ENCODE results near the gene SLC5A1. TPM values are rescaled to one million over a fixed set of nuclear protein-coding genes. Genes with fewer than 3 reads are reported as not detected.
A peak's percentile ranks its signal among the peaks of the same experiment; 100 is the strongest.

Gene SLC5A1
- total RNA-seq (ENCODE audit: low replicate concordance) = under 0.01 and 0.25 TPM in 2 replicates

- no peak for DNase-seq (ENCODE audit: low read depth)
- no peak within 1 kb of the TSS for H3K4me3 ChIP-seq (ENCODE audit: low read depth, low read length)
- TF ChIP-seq CTCF (IDR thresholded peaks at IDR 0.05; ENCODE audit: insufficient read depth, low read length) = no peak
These were observed at the start of gene SLC5A1 for GRCh38 chr22:32042924-32043323. SLC5A1 (plus strand) TSS chr22:32043261; CDS start chr22:32043282, 21 bp downstream.

GRCh38 chr22:31995046-31995445 lies 48.0 kb upstream of the SLC5A1 start:
- no peak for DNase-seq (ENCODE audit: low read depth)
- no peak for TF ChIP-seq CTCF (IDR thresholded peaks at IDR 0.05; ENCODE audit: insufficient read depth, low read length)
- H3K4me3 ChIP-seq (ENCODE audit: low read depth, low read length) = no peak overlapping the region

- H3K4me3 ChIP-seq (ENCODE audit: low read depth, low read length) = no peak overlapping the region
- DNase-seq (ENCODE audit: low read depth) = no peak
- no peak for TF ChIP-seq CTCF (IDR thresholded peaks at IDR 0.05; ENCODE audit: insufficient read depth, low read length)
These were observed 47.3 kb upstream of the SLC5A1 start for GRCh38 chr22:31995807-31996206.

- DNase-seq (ENCODE audit: low read depth) = no peak
- no peak overlapping the region for H3K4me3 ChIP-seq (ENCODE audit: low read depth, low read length)
- TF ChIP-seq CTCF (IDR thresholded peaks at IDR 0.05; ENCODE audit: insufficient read depth, low read length) = no peak
These were observed 44.2 kb upstream of the SLC5A1 start for GRCh38 chr22:31998784-31999385.

- no peak overlapping the region for H3K4me3 ChIP-seq (ENCODE audit: low read depth, low read length)
- no peak for DNase-seq (ENCODE audit: low read depth)
- TF ChIP-seq CTCF (IDR thresholded peaks at IDR 0.05; ENCODE audit: insufficient read depth, low read length) = no peak
These were observed 42.9 kb upstream of the SLC5A1 start for GRCh38 chr22:32000181-32000580.

GRCh38 chr22:32005453-32005852 lies 37.6 kb upstream of the SLC5A1 start:
- peak; percentile 14 for TF ChIP-seq CTCF (IDR thresholded peaks at IDR 0.05; ENCODE audit: insufficient read depth, low read length)
- no peak overlapping the region for H3K4me3 ChIP-seq (ENCODE audit: low read depth, low read length)
- peak; percentile 78 for DNase-seq (ENCODE audit: low read depth)

GRCh38 chr22:32013200-32013599 lies 29.9 kb upstream of the SLC5A1 start:
- no peak for TF ChIP-seq CTCF (IDR thresholded peaks at IDR 0.05; ENCODE audit: insufficient read depth, low read length)
- no peak for DNase-seq (ENCODE audit: low read depth)
- H3K4me3 ChIP-seq (ENCODE audit: low read depth, low read length) = no peak overlapping the region

All from fibroblast of the aortic adventitia (primary cell).